PC-9 (cell line): ENCODE measurements around the gene DDX39A. TPM values are rescaled to one million over a fixed set of nuclear protein-coding genes. Genes with fewer than 3 reads are reported as not detected.

Experiments
- BruUV-seq: library from RNA; stranded (reverse); fragments of 400-500 nt; replicated peaks from 2 replicates; lab custom pipeline; 2021; lab: Mats Ljungman, UMichigan
- CTCF ChIA-PET: fragments of 300-600 bp; sonication (Branson Sonifier 250); formaldehyde crosslinking; loops from one replicate; lab custom pipeline; 2022; ENCODE audit warnings: antibody characterized with exemption; lab: Charles Lee
- POLR2A ChIA-PET: fragments of 300-600 bp; sonication (Branson Sonifier 250); formaldehyde crosslinking; loops from one replicate; lab custom pipeline; 2022; ENCODE audit warnings: antibody characterized with exemption; ENCODE audit not compliant: unreplicated experiment; lab: Charles Lee
- DNase-seq, 2 experiments: peaks; one replicate each; pipeline versions ENCODE4 v3.0.0 to v3.0.0-alpha.2; 2015 to 2022; ENCODE audit warnings: mixed read lengths in 1 of 2
- H2AFZ ChIP-seq: fragments of 200-600 bp; sonication (generic); 2 replicates; pipeline ENCODE4 v1.8.1; 2017; ENCODE audit warnings: antibody characterized with exemption
- H3F3A ChIP-seq: fragments of 200-600 bp; sonication (generic); 2 replicates; pipeline ENCODE4 v1.8.1; 2017; ENCODE audit warnings: antibody characterized with exemption, mild to moderate bottlenecking, low read depth; ENCODE audit not compliant: insufficient read depth
- H3K27ac ChIP-seq: fragments of 200-600 bp; sonication (generic); 2 replicates; pipeline ENCODE4 v1.6.1; 2016; ENCODE audit warnings: mixed run types
- H3K27me3 ChIP-seq: fragments of 200-600 bp; sonication (generic); 2 replicates; pipeline ENCODE4 v1.6.1; 2016; ENCODE audit warnings: low read depth, mixed run types; ENCODE audit not compliant: insufficient read depth
- H3K36me3 ChIP-seq: fragments of 200-600 bp; sonication (generic); 2 replicates; pipeline ENCODE4 v1.6.1; 2016; ENCODE audit warnings: low read depth, mixed run types
- H3K4me1 ChIP-seq: fragments of 200-600 bp; sonication (generic); replicated peaks from 2 replicates; pipeline ENCODE4 v1.6.1; 2016; ENCODE audit warnings: mixed run types; ENCODE audit not compliant: insufficient read depth
- H3K4me2 ChIP-seq: fragments of 200-600 bp; sonication (generic); 2 replicates; pipeline ENCODE4 v1.6.1; 2017; ENCODE audit warnings: mixed run types
- H3K4me3 ChIP-seq: fragments of 200-600 bp; sonication (generic); 2 replicates; pipeline ENCODE4 v1.6.1; 2016; ENCODE audit warnings: mixed run types
- H3K79me2 ChIP-seq: fragments of 200-600 bp; sonication (generic); 2 replicates; pipeline ENCODE4 v1.6.1; 2017; ENCODE audit warnings: low read depth, mixed run types
- H3K9me2 ChIP-seq: fragments of 200-600 bp; sonication (generic); 2 replicates; pipeline ENCODE4 v1.8.1; 2017; ENCODE audit warnings: mild to moderate bottlenecking; ENCODE audit not compliant: insufficient read depth
- H3K9me3 ChIP-seq: fragments of 200-600 bp; sonication (generic); 2 replicates; pipeline ENCODE4 v1.8.1; 2016; ENCODE audit warnings: low read depth; ENCODE audit not compliant: insufficient read depth
- H4K20me1 ChIP-seq: fragments of 200-600 bp; sonication (generic); 2 replicates; pipeline ENCODE4 v1.8.1; 2017; ENCODE audit not compliant: insufficient read depth
- CTCF ChIP-seq: fragments of 200-600 bp; sonication (generic); conservative IDR thresholded peaks from 2 replicates; pipeline ENCODE4 v1.6.1; 2017; ENCODE audit warnings: mixed run types, antibody characterized with exemption, mild to moderate bottlenecking, moderate library complexity
- EZH2 ChIP-seq: fragments of 200-600 bp; sonication (generic); IDR thresholded peaks from 2 replicates; pipeline ENCODE4 v1.8.0; 2017; ENCODE audit warnings: antibody characterized with exemption, low read depth
- intact Hi-C: fragments of 100-400 bp; cut with micrococcal nuclease; formaldehyde crosslinking; loops from one replicate; pipeline ENCODE4 v1.10.0; 2022; ENCODE audit not compliant: unreplicated experiment
- total RNA-seq: library from RNA; stranded (reverse); gene quantifications from 2 replicates; pipeline ENCODE4 v1.2.3, GENCODE V29; 2021

The DDX39A gene
- total RNA-seq, 1 experiment from 2014 or later: 67.4 TPM

- H3F3A ChIP-seq: peaks cover 28% of the 10 kb centered on the region
- H3K27me3 ChIP-seq: no peaks in the 10 kb centered on the region
- POLR2A ChIA-PET: no interaction called here
- H3K36me3 ChIP-seq: peaks cover 65% of the 10 kb centered on the region
- H3K27ac ChIP-seq: no peak overlapping the region
- H3K9me3 ChIP-seq: no peaks in the 10 kb centered on the region
- H2AFZ ChIP-seq: no peak overlapping the region
- no peaks in the 10 kb centered on the region for H3K9me2 ChIP-seq
- CTCF ChIA-PET: no interaction called here
- no peaks in the 10 kb centered on the region for H3K4me1 ChIP-seq
- no TSS peak for BruUV-seq
- DNase-seq: no peak
- intact Hi-C loops: no loop called here
- no peaks in the 10 kb centered on the region for H3K79me2 ChIP-seq
- no peak for TF ChIP-seq CTCF
- TF ChIP-seq EZH2: no peak
- no peak overlapping the region for H3K4me2 ChIP-seq
- peaks cover 25% of the 10 kb centered on the region for H4K20me1 ChIP-seq
- H3K4me3 ChIP-seq: no peak overlapping the region
These were observed 27.3 kb upstream of the DDX39A start for GRCh38 chr19:14446336-14447036.

GRCh38 chr19:14443632-14444216, 24.6 kb upstream of the DDX39A start:
- TF ChIP-seq EZH2 (no peak), CTCF (no peak)
- Histone ChIP-seq H3K4me2 (no peak overlapping the region), H3K4me1 (no peaks in the 10 kb centered on the region), H3F3A (peaks cover 13% of the 10 kb centered on the region), H4K20me1 (peaks cover 26% of the 10 kb centered on the region), H2AFZ (no peak overlapping the region), H3K4me3 (no peak overlapping the region), H3K27me3 (no peaks in the 10 kb centered on the region), H3K9me2 (no peaks in the 10 kb centered on the region), H3K27ac (no peak overlapping the region), H3K9me3 (no peaks in the 10 kb centered on the region), H3K79me2 (peaks cover 17% of the 10 kb centered on the region), H3K36me3 (peaks cover 54% of the 10 kb centered on the region)
- DNase-seq: no peak
- intact Hi-C loops: no loop called here
- ChIA-PET CTCF (no interaction called here), POLR2A (no interaction called here)
- no TSS peak for BruUV-seq

GRCh38 chr19:14442891-14443631, 23.9 kb upstream of the DDX39A start:
- ChIA-PET POLR2A (no interaction called here), CTCF (no interaction called here)
- no peak overlapping the region for H3K4me2 ChIP-seq
- DNase-seq: no peak
- H3K79me2 ChIP-seq: peaks cover 24% of the 10 kb centered on the region
- H3K4me3 ChIP-seq: no peak overlapping the region
- H3F3A ChIP-seq: peaks cover 9% of the 10 kb centered on the region; the same call in 1 of the 2 replicates
- intact Hi-C loops: no loop called here
- H3K9me2 ChIP-seq: no peaks in the 10 kb centered on the region
- no peaks in the 10 kb centered on the region for H3K9me3 ChIP-seq
- TF ChIP-seq CTCF (no peak), EZH2 (no peak)
- BruUV-seq: no TSS peak
- H3K27me3 ChIP-seq: no peaks in the 10 kb centered on the region
- H3K4me1 ChIP-seq: no peaks in the 10 kb centered on the region
- no peak overlapping the region for H3K27ac ChIP-seq
- no peak overlapping the region for H2AFZ ChIP-seq
- H3K36me3 ChIP-seq: peaks cover 47% of the 10 kb centered on the region
- H4K20me1 ChIP-seq: peaks cover 33% of the 10 kb centered on the region
